HepG2 (cell line): Measurements from ENCODE around the gene ANKFY1. TPM values are rescaled to one million over a fixed set of nuclear protein-coding genes. Genes with fewer than 3 reads are reported as not detected.

Source experiments
- FOXA1 ChIP-seq, 2 experiments: fragments of 450-650 bp in 1 of 2; sonication (generic) in 1 of 2; formaldehyde crosslinking in 1 of 2; IDR thresholded peaks; 2 replicates each; pipeline versions ENCODE4 v1.4.0 to v1.6.1; 2016 to 2020; ENCODE audit warnings: missing genetic modification reagents in 1 of 2
- HOXA5 ChIP-seq: sonication (generic); formaldehyde crosslinking; IDR thresholded peaks from 2 replicates; pipeline ENCODE4 v1.4.0; 2020; ENCODE audit warnings: missing genetic modification reagents
- KDM3A ChIP-seq: IDR thresholded peaks from 2 replicates; pipeline ENCODE4 v1.6.1; 2018; ENCODE audit warnings: low read depth, missing compliant biosample characterization
- NFE2L2 ChIP-seq: fragments of 150-350 bp; IDR thresholded peaks from 2 replicates; pipeline ENCODE4 v1.6.1; 2014; ENCODE audit warnings: low read length
- REPIN1 ChIP-seq: sonication (generic); formaldehyde crosslinking; IDR thresholded peaks from 2 replicates; pipeline ENCODE4 v1.8.0; 2022; ENCODE audit warnings: missing genetic modification reagents, low read depth, mild to moderate bottlenecking, borderline replicate concordance
- SMAD1 ChIP-seq: sonication (generic); formaldehyde crosslinking; IDR thresholded peaks from 2 replicates; pipeline ENCODE4 v1.4.0; 2020; ENCODE audit warnings: missing genetic modification reagents, low read depth, mild to moderate bottlenecking, borderline replicate concordance
- ZNF75D ChIP-seq: sonication (generic); formaldehyde crosslinking; IDR thresholded peaks from 2 replicates; pipeline ENCODE4 v1.8.1; 2023; ENCODE audit warnings: missing genetic modification reagents, mild to moderate bottlenecking, borderline replicate concordance
- polyA plus RNA-seq, 8 experiments: library from polyadenylated mRNA; depleted of rRNA in 3 of 8; stranded (reverse) in 7 of 8; unstranded in 1 of 8; fragments of >200 nt; fragmentation: Illumina TruSeq in 4 of 8; extraction: Trizol in 4 of 8; gene quantifications; 2 replicates each; pipeline versions ENCODE4 v1.2.1 to v1.2.3, GENCODE V29; 2011 to 2016; ENCODE audit warnings: low read depth in 4 of 8, missing spikeins in 1 of 8, mixed read lengths in 1 of 8; ENCODE audit not compliant: insufficient read depth in 1 of 8
- total RNA-seq, 5 experiments: library from RNA; depleted of rRNA; stranded (reverse); fragments of >200 nt; fragmentation: Illumina TruSeq; extraction: Trizol; gene quantifications; 2 replicates each; pipeline ENCODE4 v1.2.3, GENCODE V29; 2016; ENCODE audit warnings: low read depth in 1 of 5
- TF ChIP-seq, protein P1 (sequence below), 2 experiments: fragments of 450-650 bp in 1 of 2; sonication (generic) in 1 of 2; formaldehyde crosslinking in 1 of 2; IDR thresholded peaks; 2 replicates each; pipeline versions ENCODE4 v1.6.1 to v1.8.0; 2016 to 2022; ENCODE audit warnings: antibody characterized with exemption in 1 of 2, mild to moderate bottlenecking in 1 of 2, missing genetic modification reagents in 1 of 2
- TF ChIP-seq, protein P2 (sequence below): sonication (generic); formaldehyde crosslinking; IDR thresholded peaks from 2 replicates; pipeline ENCODE4 v1.9.0; 2021; ENCODE audit warnings: missing genetic modification reagents, borderline replicate concordance

The ANKFY1 gene
- total and polyA plus RNA-seq, 2 of the 13 experiments (the other 11 are each of a cell fraction or from before 2014, with no cell fraction given): 11.9 to 16.8 TPM

DNA sequence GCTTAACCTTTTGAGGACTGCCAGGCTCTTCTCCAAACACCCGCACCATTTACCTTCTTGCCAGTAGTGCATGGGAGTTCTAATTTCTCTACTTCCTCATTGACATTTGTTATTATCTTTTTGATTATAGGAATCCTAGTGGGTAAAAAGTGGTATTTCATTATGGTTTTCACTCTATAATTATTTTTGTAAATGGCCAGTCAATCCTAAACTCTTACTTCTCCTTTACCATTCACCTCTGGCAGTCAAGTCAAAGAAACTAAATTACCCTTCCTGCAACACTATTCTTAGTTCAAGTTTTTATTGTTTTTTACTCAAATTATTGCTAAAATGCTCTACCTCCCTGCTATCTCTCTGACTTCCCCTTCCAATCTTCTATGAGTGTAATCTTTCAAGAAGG is 29.8 kb upstream of the ANKFY1 start (continued):
- TF ChIP-seq, protein P1, sequence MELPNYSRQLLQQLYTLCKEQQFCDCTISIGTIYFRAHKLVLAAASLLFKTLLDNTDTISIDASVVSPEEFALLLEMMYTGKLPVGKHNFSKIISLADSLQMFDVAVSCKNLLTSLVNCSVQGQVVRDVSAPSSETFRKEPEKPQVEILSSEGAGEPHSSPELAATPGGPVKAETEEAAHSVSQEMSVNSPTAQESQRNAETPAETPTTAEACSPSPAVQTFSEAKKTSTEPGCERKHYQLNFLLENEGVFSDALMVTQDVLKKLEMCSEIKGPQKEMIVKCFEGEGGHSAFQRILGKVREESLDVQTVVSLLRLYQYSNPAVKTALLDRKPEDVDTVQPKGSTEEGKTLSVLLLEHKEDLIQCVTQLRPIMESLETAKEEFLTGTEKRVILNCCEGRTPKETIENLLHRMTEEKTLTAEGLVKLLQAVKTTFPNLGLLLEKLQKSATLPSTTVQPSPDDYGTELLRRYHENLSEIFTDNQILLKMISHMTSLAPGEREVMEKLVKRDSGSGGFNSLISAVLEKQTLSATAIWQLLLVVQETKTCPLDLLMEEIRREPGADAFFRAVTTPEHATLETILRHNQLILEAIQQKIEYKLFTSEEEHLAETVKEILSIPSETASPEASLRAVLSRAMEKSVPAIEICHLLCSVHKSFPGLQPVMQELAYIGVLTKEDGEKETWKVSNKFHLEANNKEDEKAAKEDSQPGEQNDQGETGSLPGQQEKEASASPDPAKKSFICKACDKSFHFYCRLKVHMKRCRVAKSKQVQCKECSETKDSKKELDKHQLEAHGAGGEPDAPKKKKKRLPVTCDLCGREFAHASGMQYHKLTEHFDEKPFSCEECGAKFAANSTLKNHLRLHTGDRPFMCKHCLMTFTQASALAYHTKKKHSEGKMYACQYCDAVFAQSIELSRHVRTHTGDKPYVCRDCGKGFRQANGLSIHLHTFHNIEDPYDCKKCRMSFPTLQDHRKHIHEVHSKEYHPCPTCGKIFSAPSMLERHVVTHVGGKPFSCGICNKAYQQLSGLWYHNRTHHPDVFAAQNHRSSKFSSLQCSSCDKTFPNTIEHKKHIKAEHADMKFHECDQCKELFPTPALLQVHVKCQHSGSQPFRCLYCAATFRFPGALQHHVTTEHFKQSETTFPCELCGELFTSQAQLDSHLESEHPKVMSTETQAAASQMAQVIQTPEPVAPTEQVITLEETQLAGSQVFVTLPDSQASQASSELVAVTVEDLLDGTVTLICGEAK (IDR thresholded peaks at IDR 0.05): no peak
- TF ChIP-seq, protein P1 (CRISPR knock-in tag; IDR thresholded peaks at IDR 0.05): no peak
- TF ChIP-seq REPIN1 (CRISPR knock-in tag): no peak
- TF ChIP-seq, protein P2, sequence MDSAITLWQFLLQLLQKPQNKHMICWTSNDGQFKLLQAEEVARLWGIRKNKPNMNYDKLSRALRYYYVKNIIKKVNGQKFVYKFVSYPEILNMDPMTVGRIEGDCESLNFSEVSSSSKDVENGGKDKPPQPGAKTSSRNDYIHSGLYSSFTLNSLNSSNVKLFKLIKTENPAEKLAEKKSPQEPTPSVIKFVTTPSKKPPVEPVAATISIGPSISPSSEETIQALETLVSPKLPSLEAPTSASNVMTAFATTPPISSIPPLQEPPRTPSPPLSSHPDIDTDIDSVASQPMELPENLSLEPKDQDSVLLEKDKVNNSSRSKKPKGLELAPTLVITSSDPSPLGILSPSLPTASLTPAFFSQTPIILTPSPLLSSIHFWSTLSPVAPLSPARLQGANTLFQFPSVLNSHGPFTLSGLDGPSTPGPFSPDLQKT: no peak
- TF ChIP-seq HOXA5: no peak
- TF ChIP-seq KDM3A (CRISPR knock-in tag): no peak
- no peak for TF ChIP-seq NFE2L2
- no peak for TF ChIP-seq FOXA1 (IDR thresholded peaks at IDR 0.05)
- no peak for TF ChIP-seq FOXA1 (CRISPR knock-in tag; IDR thresholded peaks at IDR 0.05)
- no peak for TF ChIP-seq ZNF75D (CRISPR knock-in tag)
- TF ChIP-seq SMAD1 (CRISPR knock-in tag): no peak
